ENCODE data around the gene CREB3. TPM values are rescaled to one million over a fixed set of nuclear protein-coding genes. Genes with fewer than 3 reads are reported as not detected.

The CREB3 gene
- polyA plus RNA-seq, 3 donors, result 17.4 to 38.7 (median 32.2) TPM

DNA sequence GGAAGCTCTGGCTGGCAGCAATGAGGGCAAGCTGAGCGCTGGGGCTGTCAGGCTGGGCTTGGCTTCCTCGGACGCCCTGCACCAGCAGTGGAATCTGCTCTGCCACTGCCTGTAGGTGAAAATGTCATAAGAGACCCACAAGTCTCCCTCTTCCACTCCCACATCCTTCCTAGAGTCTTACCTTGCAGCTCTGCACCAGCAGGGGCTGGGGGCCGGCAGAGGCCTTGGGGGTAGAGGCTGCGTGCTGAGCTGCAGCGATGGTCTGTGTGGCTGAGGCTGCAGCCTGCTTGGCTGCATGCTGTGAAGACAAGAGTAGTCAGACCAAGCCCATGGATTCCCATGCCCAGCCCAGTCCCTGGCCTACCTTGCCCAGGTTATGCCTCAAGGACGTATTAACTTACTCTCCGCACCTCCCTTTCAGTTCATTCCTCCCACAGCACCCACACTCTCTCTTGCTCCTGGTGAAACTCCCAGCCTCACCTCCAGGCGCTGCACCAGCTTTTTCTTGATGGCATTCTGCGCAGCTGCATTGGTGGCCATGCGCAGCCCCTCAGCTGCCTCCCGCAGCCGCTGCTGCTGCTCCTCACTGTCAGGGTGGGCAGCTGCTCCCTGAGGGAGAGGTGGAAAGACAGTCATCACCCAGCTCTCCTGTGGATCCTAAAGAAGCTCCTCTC, 17.8 kb upstream of the CREB3 start:
- H4K20me1 ChIP-seq (ENCODE audit: insufficient read depth, low read length), result peaks cover 99% of the 10 kb centered on the region
- WGBS (ENCODE audit: insufficient coverage), result 95% methylated on average over 10 of the region's 13 CpGs
- no peaks in the 10 kb centered on the region for H3K4me1 ChIP-seq (ENCODE audit: control insufficient read depth in 1 of 2, insufficient read depth in 2 of 2, low read length in 2 of 2)
- H3K4me2 ChIP-seq (replicated peaks; ENCODE audit: extremely low read depth, low read length, poor library complexity, severe bottlenecking), result no peak overlapping the region
- Mint-ChIP-seq H3K4me1 (no peaks in the 10 kb centered on the region), H3K36me3 (peaks cover 0 to 92% of the 10 kb centered on the region in 2 donors), H3K9me3 (no peaks in the 10 kb centered on the region), H3K27ac (peak overlapping the region in 4 of 7 donors; percentile 11 to 55 (median 30)), H3K4me3 (no peak overlapping the region), H3K27me3 (ENCODE audit: low read depth in 3 of 3) (peaks cover 0 to 2% (median 0%) of the 10 kb centered on the region in 3 donors)
- TF ChIP-seq, protein P1, sequence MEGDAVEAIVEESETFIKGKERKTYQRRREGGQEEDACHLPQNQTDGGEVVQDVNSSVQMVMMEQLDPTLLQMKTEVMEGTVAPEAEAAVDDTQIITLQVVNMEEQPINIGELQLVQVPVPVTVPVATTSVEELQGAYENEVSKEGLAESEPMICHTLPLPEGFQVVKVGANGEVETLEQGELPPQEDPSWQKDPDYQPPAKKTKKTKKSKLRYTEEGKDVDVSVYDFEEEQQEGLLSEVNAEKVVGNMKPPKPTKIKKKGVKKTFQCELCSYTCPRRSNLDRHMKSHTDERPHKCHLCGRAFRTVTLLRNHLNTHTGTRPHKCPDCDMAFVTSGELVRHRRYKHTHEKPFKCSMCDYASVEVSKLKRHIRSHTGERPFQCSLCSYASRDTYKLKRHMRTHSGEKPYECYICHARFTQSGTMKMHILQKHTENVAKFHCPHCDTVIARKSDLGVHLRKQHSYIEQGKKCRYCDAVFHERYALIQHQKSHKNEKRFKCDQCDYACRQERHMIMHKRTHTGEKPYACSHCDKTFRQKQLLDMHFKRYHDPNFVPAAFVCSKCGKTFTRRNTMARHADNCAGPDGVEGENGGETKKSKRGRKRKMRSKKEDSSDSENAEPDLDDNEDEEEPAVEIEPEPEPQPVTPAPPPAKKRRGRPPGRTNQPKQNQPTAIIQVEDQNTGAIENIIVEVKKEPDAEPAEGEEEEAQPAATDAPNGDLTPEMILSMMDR (IDR thresholded peaks at IDR 0.05), result no peak
- H3K79me2 ChIP-seq (ENCODE audit: insufficient read depth, low read length), result peaks cover 10% of the 10 kb centered on the region
- no peaks in the 10 kb centered on the region for H3K27me3 ChIP-seq (ENCODE audit: control insufficient read depth in 2 of 2, insufficient read depth in 2 of 2, low read length in 2 of 2)
- DNase-seq, result no peak
- intact Hi-C loops (cut with micrococcal nuclease), result no loop called here
- H3K27ac ChIP-seq (ENCODE audit: low read depth in 1 of 2, low read length in 2 of 2), result peak overlapping the region in 1 of 2 donors; percentile 44
- H3K9ac ChIP-seq (ENCODE audit: insufficient read depth, low read length, poor library complexity, severe bottlenecking), result no peak overlapping the region
- no peak overlapping the region for H2AFZ ChIP-seq (ENCODE audit: insufficient read depth, low read depth, low read length, poor library complexity, severe bottlenecking)
- peaks cover 96 to 100% of the 10 kb centered on the region in 2 donors for H3K36me3 ChIP-seq (replicated peaks in 1 of 2; ENCODE audit: control insufficient read depth in 1 of 2, insufficient read depth in 2 of 2, low read length in 2 of 2)
- H3K9me3 ChIP-seq (replicated peaks in 1 of 2; ENCODE audit: control insufficient read depth in 1 of 2, insufficient read depth in 1 of 2, low read length in 2 of 2), result no peaks in the 10 kb centered on the region
- no peak overlapping the region for H3K4me3 ChIP-seq (replicated peaks in 1 of 3; ENCODE audit: low read depth in 2 of 3, low read length in 3 of 3)

DNA sequence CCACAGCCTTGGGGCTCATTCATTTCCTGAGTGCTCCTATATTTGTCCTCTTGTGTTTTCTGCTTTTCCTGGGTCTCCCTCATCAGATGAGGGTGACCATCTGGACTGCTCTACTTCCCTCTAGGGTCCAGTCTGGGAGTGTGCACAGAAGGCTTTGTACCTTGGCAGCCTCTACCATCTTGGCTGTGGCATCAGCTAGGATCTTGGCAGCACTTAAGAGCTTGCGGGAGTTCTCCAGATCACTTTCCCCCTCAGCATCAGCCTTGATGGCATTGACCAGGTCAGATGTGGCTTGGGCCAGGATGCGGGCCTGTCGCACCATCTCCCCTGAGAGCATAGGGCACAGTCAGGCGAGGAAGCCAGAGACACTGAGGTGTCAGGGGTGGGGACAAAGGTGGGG, 16.2 kb upstream of the CREB3 start:
- Histone ChIP-seq H3K36me3 (replicated peaks in 1 of 2; ENCODE audit: control insufficient read depth in 1 of 2, insufficient read depth in 2 of 2, low read length in 2 of 2) (peaks cover 97 to 100% of the 10 kb centered on the region in 2 donors), H3K4me3 (replicated peaks in 1 of 3; ENCODE audit: low read depth in 2 of 3, low read length in 3 of 3) (no peak overlapping the region), H4K20me1 (ENCODE audit: insufficient read depth, low read length) (peaks cover 100% of the 10 kb centered on the region), H3K4me2 (replicated peaks; ENCODE audit: extremely low read depth, low read length, poor library complexity, severe bottlenecking) (no peak overlapping the region), H3K9me3 (replicated peaks in 1 of 2; ENCODE audit: control insufficient read depth in 1 of 2, insufficient read depth in 1 of 2, low read length in 2 of 2) (no peaks in the 10 kb centered on the region), H2AFZ (ENCODE audit: insufficient read depth, low read depth, low read length, poor library complexity, severe bottlenecking) (no peak overlapping the region), H3K4me1 (ENCODE audit: control insufficient read depth in 1 of 2, insufficient read depth in 2 of 2, low read length in 2 of 2) (no peaks in the 10 kb centered on the region), H3K9ac (ENCODE audit: insufficient read depth, low read length, poor library complexity, severe bottlenecking) (no peak overlapping the region), H3K79me2 (ENCODE audit: insufficient read depth, low read length) (peaks cover 10% of the 10 kb centered on the region), H3K27me3 (ENCODE audit: control insufficient read depth in 2 of 2, insufficient read depth in 2 of 2, low read length in 2 of 2) (no peaks in the 10 kb centered on the region), H3K27ac (ENCODE audit: low read depth in 1 of 2, low read length in 2 of 2) (peak overlapping the region in 1 of 2 donors; percentile 11)
- Mint-ChIP-seq H3K9me3 (no peaks in the 10 kb centered on the region), H3K27me3 (ENCODE audit: low read depth in 3 of 3) (peaks cover 0 to 2% (median 0%) of the 10 kb centered on the region in 3 donors), H3K4me1 (no peaks in the 10 kb centered on the region), H3K36me3 (peaks cover 0 to 94% of the 10 kb centered on the region in 2 donors), H3K27ac (peak overlapping the region in 4 of 7 donors; percentile 8 to 51 (median 28)), H3K4me3 (no peak overlapping the region)
- TF ChIP-seq, protein P1 (IDR thresholded peaks at IDR 0.05), result no peak
- intact Hi-C loops (cut with micrococcal nuclease), result no loop called here
- no peak for DNase-seq
- WGBS (ENCODE audit: insufficient coverage), result 100% methylated on average over 3 of the region's 4 CpGs
